ENCODE data around the gene THSD4.
A peak's percentile ranks its signal among the peaks of the same experiment; 100 is the strongest.

THSD4 gene

GRCh38 chr15:71431343-71432336, 316.4 kb downstream of the THSD4 start:
- Histone ChIP-seq H2BK5ac (ENCODE audit: low read depth, low read length, poor library complexity, severe bottlenecking) (no peak overlapping the region), H3K36me3 (ENCODE audit: control insufficient read depth in 1 of 2, insufficient read depth in 2 of 2, low read depth in 1 of 2, low read length in 2 of 2) (no peaks in the 10 kb centered on the region), H3K27ac (ENCODE audit: low read length, poor library complexity, severe bottlenecking) (no peak overlapping the region), H3K9ac (ENCODE audit: low read length) (no peak overlapping the region), H2AK5ac (ENCODE audit: low read length, severe bottlenecking) (no peak overlapping the region), H2AFZ (ENCODE audit: low read depth, low read length) (no peak overlapping the region), H3K79me1 (replicated peaks; ENCODE audit: low read length, poor library complexity, severe bottlenecking) (peaks cover 1% of the 10 kb centered on the region), H3K4me1 (ENCODE audit: control insufficient read depth, insufficient read depth, low read depth, low read length) (no peaks in the 10 kb centered on the region), H3K4ac (ENCODE audit: low read depth in 1 of 2, low read length in 2 of 2) (no peak overlapping the region), H2BK12ac (ENCODE audit: low read length in 2 of 2) (no peak overlapping the region), H4K8ac (ENCODE audit: low read length) (no peak overlapping the region), H2BK15ac (ENCODE audit: low read depth, poor library complexity, severe bottlenecking) (no peak overlapping the region), H3K27me3 (ENCODE audit: control insufficient read depth in 1 of 2, insufficient read depth in 1 of 2, low read length in 2 of 2) (no peaks in the 10 kb centered on the region), H3K23ac (ENCODE audit: low read length in 2 of 2) (no peak overlapping the region), H3K18ac (ENCODE audit: low read depth in 1 of 2, low read length in 2 of 2) (no peak overlapping the region), H3K14ac (ENCODE audit: low read length in 2 of 2) (no peak overlapping the region), H2BK120ac (ENCODE audit: low read depth, low read length) (no peak overlapping the region), H3K4me3 (ENCODE audit: insufficient read depth in 1 of 2, low read depth in 1 of 2, low read length in 2 of 2) (no peak overlapping the region), H3K4me2 (ENCODE audit: low read length, poor library complexity, severe bottlenecking) (no peak overlapping the region), H3K9me3 (ENCODE audit: control insufficient read depth, low read length) (no peaks in the 10 kb centered on the region), H4K91ac (ENCODE audit: low read length) (no peak overlapping the region)
- no peak for DNase-seq
- WGBS: 93% methylated on average over 6 of the region's 8 CpGs

- H3K9me3 ChIP-seq (ENCODE audit: control insufficient read depth, low read length): peaks cover 6% of the 10 kb centered on the region
These were observed 318.1 kb downstream of the THSD4 start for GRCh38 chr15:71433402-71433801.

DNA sequence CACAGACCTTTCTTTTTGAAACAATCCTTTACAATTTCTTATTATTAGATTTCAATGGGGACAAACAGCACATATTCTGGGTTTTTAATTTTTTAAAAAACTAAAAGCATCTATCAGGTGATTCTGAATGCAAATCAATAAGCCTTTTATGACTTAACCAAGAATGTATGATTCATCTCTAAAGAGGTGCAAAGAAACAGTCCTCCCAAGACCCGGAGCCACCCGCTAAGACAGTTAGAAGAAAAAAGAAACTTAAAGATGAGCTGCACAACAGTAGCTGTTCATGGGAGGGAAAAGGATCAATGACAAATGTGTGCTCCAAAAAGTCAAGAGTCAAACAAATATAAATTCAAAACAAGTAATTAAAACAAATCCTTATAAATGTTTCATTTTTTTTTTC, 319.5 kb downstream of the THSD4 start:
- H2BK120ac ChIP-seq (ENCODE audit: low read depth, low read length): no peak overlapping the region
- no peak for DNase-seq
- no peak overlapping the region for H2AK5ac ChIP-seq (ENCODE audit: low read length, severe bottlenecking)
- no peak overlapping the region for H4K91ac ChIP-seq (ENCODE audit: low read length)
- WGBS: 60% methylated on average over 1 of the region's 2 CpGs
- H3K4me1 ChIP-seq (ENCODE audit: control insufficient read depth, insufficient read depth, low read depth, low read length): peaks cover 2% of the 10 kb centered on the region
- H3K4ac ChIP-seq (ENCODE audit: low read depth in 1 of 2, low read length in 2 of 2): no peak overlapping the region
- H3K23ac ChIP-seq (ENCODE audit: low read length in 2 of 2): no peak overlapping the region
- H3K36me3 ChIP-seq (ENCODE audit: control insufficient read depth in 1 of 2, insufficient read depth in 2 of 2, low read depth in 1 of 2, low read length in 2 of 2): peaks cover 0 to 5% of the 10 kb centered on the region in 2 experiments
- H2AFZ ChIP-seq (ENCODE audit: low read depth, low read length): no peak overlapping the region
- no peak overlapping the region for H2BK15ac ChIP-seq (ENCODE audit: low read depth, poor library complexity, severe bottlenecking)
- H2BK5ac ChIP-seq (ENCODE audit: low read depth, low read length, poor library complexity, severe bottlenecking): no peak overlapping the region
- no peak overlapping the region for H3K4me3 ChIP-seq (ENCODE audit: insufficient read depth in 1 of 2, low read depth in 1 of 2, low read length in 2 of 2)
- H3K79me1 ChIP-seq (replicated peaks; ENCODE audit: low read length, poor library complexity, severe bottlenecking): no peaks in the 10 kb centered on the region
- H3K27me3 ChIP-seq (ENCODE audit: control insufficient read depth in 1 of 2, insufficient read depth in 1 of 2, low read length in 2 of 2): no peaks in the 10 kb centered on the region
- H3K27ac ChIP-seq (ENCODE audit: low read length, poor library complexity, severe bottlenecking): no peak overlapping the region
- H4K8ac ChIP-seq (ENCODE audit: low read length): no peak overlapping the region
- H3K14ac ChIP-seq (ENCODE audit: low read length in 2 of 2): no peak overlapping the region
- no peak overlapping the region for H3K4me2 ChIP-seq (ENCODE audit: low read length, poor library complexity, severe bottlenecking)
- no peak overlapping the region for H3K18ac ChIP-seq (ENCODE audit: low read depth in 1 of 2, low read length in 2 of 2)
- H2BK12ac ChIP-seq (ENCODE audit: low read length in 2 of 2): no peak overlapping the region
- H3K9ac ChIP-seq (ENCODE audit: low read length): no peak overlapping the region
- peaks cover 6% of the 10 kb centered on the region for H3K9me3 ChIP-seq (ENCODE audit: control insufficient read depth, low read length)

More at GRCh38 chr15:71433402-71433801, 318.1 kb downstream of the THSD4 start:
- Histone ChIP-seq H3K14ac (ENCODE audit: low read length in 2 of 2) (peak overlapping the region in 1 of 2 experiments; percentile 81), H3K4ac (ENCODE audit: low read depth in 1 of 2, low read length in 2 of 2) (no peak overlapping the region), H2AFZ (ENCODE audit: low read depth, low read length) (no peak overlapping the region), H3K18ac (ENCODE audit: low read depth in 1 of 2, low read length in 2 of 2) (peak overlapping the region in 1 of 2 experiments; percentile 23), H3K79me1 (replicated peaks; ENCODE audit: low read length, poor library complexity, severe bottlenecking) (peaks cover 1% of the 10 kb centered on the region), H3K23ac (ENCODE audit: low read length in 2 of 2) (peak overlapping the region in 1 of 2 experiments; percentile 72), H2BK15ac (ENCODE audit: low read depth, poor library complexity, severe bottlenecking) (no peak overlapping the region), H3K9ac (ENCODE audit: low read length) (no peak overlapping the region), H2BK5ac (ENCODE audit: low read depth, low read length, poor library complexity, severe bottlenecking) (no peak overlapping the region), H2BK12ac (ENCODE audit: low read length in 2 of 2) (no peak overlapping the region), H2BK120ac (ENCODE audit: low read depth, low read length) (no peak overlapping the region), H4K8ac (ENCODE audit: low read length) (peak overlapping the region; percentile 46), H3K36me3 (ENCODE audit: control insufficient read depth in 1 of 2, insufficient read depth in 2 of 2, low read depth in 1 of 2, low read length in 2 of 2) (peaks cover 0 to 5% of the 10 kb centered on the region in 2 experiments), H3K27ac (ENCODE audit: low read length, poor library complexity, severe bottlenecking) (no peak overlapping the region), H2AK5ac (ENCODE audit: low read length, severe bottlenecking) (peak overlapping the region; percentile 75), H4K91ac (ENCODE audit: low read length) (peak overlapping the region; percentile 40), H3K4me1 (ENCODE audit: control insufficient read depth, insufficient read depth, low read depth, low read length) (peaks cover 2% of the 10 kb centered on the region), H3K4me3 (ENCODE audit: insufficient read depth in 1 of 2, low read depth in 1 of 2, low read length in 2 of 2) (no peak overlapping the region), H3K27me3 (ENCODE audit: control insufficient read depth in 1 of 2, insufficient read depth in 1 of 2, low read length in 2 of 2) (no peaks in the 10 kb centered on the region), H3K4me2 (ENCODE audit: low read length, poor library complexity, severe bottlenecking) (no peak overlapping the region)
- WGBS: 86% methylated on average over 1 of the region's 1 CpG
- DNase-seq: no peak

DNA sequence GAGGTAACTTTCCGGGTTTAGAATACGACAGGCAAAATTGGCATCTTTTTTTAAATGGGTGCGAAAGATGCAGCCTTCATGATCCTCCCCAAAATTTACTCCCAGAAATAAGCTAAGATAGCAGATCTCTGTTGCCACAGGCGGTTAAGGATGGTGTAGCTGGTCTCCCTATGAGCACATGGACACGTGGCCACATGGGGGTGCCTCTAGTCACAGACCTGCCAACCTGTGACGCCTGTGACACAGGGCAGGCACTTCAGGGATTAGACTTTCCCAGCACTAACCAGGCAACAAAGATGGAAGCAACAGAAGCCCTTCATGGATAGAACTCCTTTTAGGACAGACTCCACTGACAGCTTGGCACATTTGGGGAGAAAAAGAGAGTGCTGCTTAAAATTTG, 320.3 kb downstream of the THSD4 start:
- DNase-seq: no peak
- Histone ChIP-seq H2AFZ (ENCODE audit: low read depth, low read length) (no peak overlapping the region), H3K27me3 (ENCODE audit: control insufficient read depth in 1 of 2, insufficient read depth in 1 of 2, low read length in 2 of 2) (no peaks in the 10 kb centered on the region), H2BK15ac (ENCODE audit: low read depth, poor library complexity, severe bottlenecking) (no peak overlapping the region), H3K9me3 (ENCODE audit: control insufficient read depth, low read length) (peaks cover 6% of the 10 kb centered on the region), H3K23ac (ENCODE audit: low read length in 2 of 2) (no peak overlapping the region), H2BK120ac (ENCODE audit: low read depth, low read length) (no peak overlapping the region), H3K9ac (ENCODE audit: low read length) (no peak overlapping the region), H3K18ac (ENCODE audit: low read depth in 1 of 2, low read length in 2 of 2) (no peak overlapping the region), H3K4me2 (ENCODE audit: low read length, poor library complexity, severe bottlenecking) (no peak overlapping the region), H2BK5ac (ENCODE audit: low read depth, low read length, poor library complexity, severe bottlenecking) (no peak overlapping the region), H3K4me1 (ENCODE audit: control insufficient read depth, insufficient read depth, low read depth, low read length) (peaks cover 2% of the 10 kb centered on the region), H4K8ac (ENCODE audit: low read length) (peak overlapping the region; percentile 24), H3K36me3 (ENCODE audit: control insufficient read depth in 1 of 2, insufficient read depth in 2 of 2, low read depth in 1 of 2, low read length in 2 of 2) (peaks cover 0 to 5% of the 10 kb centered on the region in 2 experiments), H3K4me3 (ENCODE audit: insufficient read depth in 1 of 2, low read depth in 1 of 2, low read length in 2 of 2) (no peak overlapping the region), H3K14ac (ENCODE audit: low read length in 2 of 2) (no peak overlapping the region), H3K27ac (ENCODE audit: low read length, poor library complexity, severe bottlenecking) (no peak overlapping the region), H2AK5ac (ENCODE audit: low read length, severe bottlenecking) (peak overlapping the region; percentile 69), H2BK12ac (ENCODE audit: low read length in 2 of 2) (no peak overlapping the region), H4K91ac (ENCODE audit: low read length) (no peak overlapping the region), H3K4ac (ENCODE audit: low read depth in 1 of 2, low read length in 2 of 2) (no peak overlapping the region), H3K79me1 (replicated peaks; ENCODE audit: low read length, poor library complexity, severe bottlenecking) (no peaks in the 10 kb centered on the region)
- 72% methylated on average over 6 of the region's 6 CpGs for WGBS
